ENCODE results near the gene EHBP1.

GRCh38 chr2:62663920-62664795 is 41.4 kb upstream of the EHBP1 start:
- TF ChIP-seq CTCF (IDR thresholded peaks at IDR 0.05; ENCODE audit: extremely low read depth in 1 of 2, insufficient read depth in 1 of 2, low read depth in 1 of 2, low read length in 2 of 2) = no peak
- no peak for TF ChIP-seq JUN (IDR thresholded peaks at IDR 0.05; ENCODE audit: borderline replicate concordance, insufficient read depth, insufficient read length, low read depth)
- TF ChIP-seq MAX (IDR thresholded peaks at IDR 0.05; ENCODE audit: insufficient read depth, insufficient read length) = no peak
- no peak for TF ChIP-seq EZH2 (IDR thresholded peaks at IDR 0.05; ENCODE audit: borderline replicate concordance, low read depth, low read length, severe bottlenecking)
- no peak for TF ChIP-seq POLR2A (IDR thresholded peaks at IDR 0.05; ENCODE audit: low read depth, low read length)
- TF ChIP-seq MYC (IDR thresholded peaks at IDR 0.05; ENCODE audit: low read depth, low read length) = no peak
- no peak for TF ChIP-seq POLR2AphosphoS5 (IDR thresholded peaks at IDR 0.05; ENCODE audit: insufficient read depth, low read depth, low read length)
